D721Med (cell line): ENCODE measurements around the gene LDLRAP1.

Experiments
- DNase-seq: peaks from one replicate; pipeline ENCODE4 v3.0.0; 2011; ENCODE audit warnings: low spot score; ENCODE audit not compliant: insufficient read length
- FAIRE-seq: peaks from 2 replicates; lab custom pipeline; 2011; peaks lifted over from hg19 to GRCh38; lab: Jason Lieb, UNC
- CTCF ChIP-seq: IDR thresholded peaks from 2 replicates; pipeline ENCODE4 v1.5.1; 2012; ENCODE audit warnings: mild to moderate bottlenecking, control low read depth; ENCODE audit not compliant: insufficient read depth; ENCODE audit errors: missing control alignments

LDLRAP1 gene

GRCh38 chr1:25577134-25577920, 33.9 kb downstream of the LDLRAP1 start:
- DNase-seq (no peak), FAIRE-seq (no peak)
- TF ChIP-seq CTCF: no peak

- no peak for TF ChIP-seq CTCF
- FAIRE-seq (no peak), DNase-seq (no peak)
Observed at GRCh38 chr1:25579292-25580252, 36.2 kb downstream of the LDLRAP1 start.

- no peak for DNase-seq
- no peak for TF ChIP-seq CTCF
- FAIRE-seq: no peak
Observed at GRCh38 chr1:25580927-25581326, 37.5 kb downstream of the LDLRAP1 start.

GRCh38 chr1:25581764-25582163, 38.4 kb downstream of the LDLRAP1 start:
- DNase-seq: no peak
- FAIRE-seq: no peak
- TF ChIP-seq CTCF: no peak

GRCh38 chr1:25583519-25584370, 40.3 kb downstream of the LDLRAP1 start:
- DNase-seq (no peak), FAIRE-seq (no peak)
- TF ChIP-seq CTCF: no peak

GRCh38 chr1:25586181-25586588, 42.8 kb downstream of the LDLRAP1 start:
- no peak for TF ChIP-seq CTCF
- DNase-seq (no peak), FAIRE-seq (no peak)
